Endothelial cell of umbilical vein (primary cell): ENCODE measurements around the gene PGM2L1. TPM values are rescaled to one million over a fixed set of nuclear protein-coding genes. Genes with fewer than 3 reads are reported as not detected.

ENCODE experiments used
- BruUV-seq: library from RNA; stranded (reverse); fragments of 400-500 nt; replicated peaks from 2 replicates; lab custom pipeline; 2021; lab: Mats Ljungman, UMichigan
- CTCF ChIA-PET: fragments of 300-600, 350-600 bp; sonication (Branson Sonifier 250); formaldehyde crosslinking; loops from one replicate; lab custom pipeline; 2021; ENCODE audit warnings: antibody characterized with exemption, inconsistent platforms; lab: Charles Lee
- POLR2A ChIA-PET: fragments of 300-600, 350-600 bp; sonication (Branson Sonifier 250); formaldehyde crosslinking; loops from one replicate; lab custom pipeline; 2021; ENCODE audit warnings: antibody characterized with exemption, inconsistent platforms; lab: Charles Lee
- DNase-seq: peaks from one replicate; pipeline ENCODE4 v3.0.0-alpha.2; 2011; ENCODE audit warnings: low read depth, low spot score
- FAIRE-seq: peaks from 2 replicates; lab custom pipeline; 2011; peaks lifted over from hg19 to GRCh38; lab: Jason Lieb, UNC
- H2AFZ ChIP-seq: 2 replicates; pipeline ENCODE4 v1.6.0; 2012; ENCODE audit warnings: low read depth, low read length, control low read depth, inconsistent platforms
- H3K27ac ChIP-seq: 2 replicates; pipeline ENCODE4 v1.5.1; 2011; ENCODE audit warnings: low read depth, mild to moderate bottlenecking, control low read depth, low read length, moderate library complexity; ENCODE audit not compliant: insufficient read depth
- H3K27me3 ChIP-seq, 2 experiments: 2 replicates each; pipeline versions ENCODE4 v1.6.0 to v1.6.1; 2011; ENCODE audit warnings: low read length in 2 of 2, mixed read lengths in 1 of 2; ENCODE audit not compliant: control insufficient read depth in 2 of 2, insufficient read depth in 2 of 2
- H3K36me3 ChIP-seq, 2 experiments: 2 replicates in 1 of 2; 3 replicates in 1 of 2; pipeline ENCODE4 v1.5.1; 2011; ENCODE audit warnings: low read length in 2 of 2, mild to moderate bottlenecking in 1 of 2, moderate library complexity in 1 of 2; ENCODE audit not compliant: control insufficient read depth in 2 of 2, insufficient read depth in 2 of 2; ENCODE audit errors: extremely low read depth in 1 of 2
- H3K4me1 ChIP-seq: 3 replicates; pipeline ENCODE4 v1.5.1; 2011; ENCODE audit warnings: mild to moderate bottlenecking, low read length; ENCODE audit not compliant: control insufficient read depth, insufficient read depth; ENCODE audit errors: extremely low read depth
- H3K4me2 ChIP-seq: 2 replicates; pipeline ENCODE4 v1.6.1; 2011; ENCODE audit warnings: low read length, control low read depth, mixed read lengths; ENCODE audit not compliant: insufficient read depth
- H3K4me3 ChIP-seq, 3 experiments: fragments of 200-600 bp in 1 of 3; sonication (generic), shearing (Covaris generic) in 1 of 3; replicated peaks in 1 of 3; 2 replicates each; pipeline ENCODE4 v1.5.1; 2011 to 2016; ENCODE audit warnings: control low read depth in 3 of 3, low read length in 3 of 3, mild to moderate bottlenecking in 2 of 3, inconsistent platforms in 1 of 3, low read depth in 1 of 3, moderate library complexity in 1 of 3; ENCODE audit not compliant: insufficient read depth in 1 of 3
- H3K79me2 ChIP-seq: 2 replicates; pipeline ENCODE4 v1.6.0; 2012; ENCODE audit warnings: low read length, inconsistent platforms; ENCODE audit not compliant: control insufficient read depth, insufficient read depth
- H3K9ac ChIP-seq: replicated peaks from 2 replicates; pipeline ENCODE3; 2011; ENCODE audit warnings: low read length, control low read depth; ENCODE audit not compliant: insufficient read depth; ENCODE audit errors: extremely low read depth
- H3K9me1 ChIP-seq: replicated peaks from 3 replicates; pipeline ENCODE4 v1.6.0; 2011; ENCODE audit warnings: mild to moderate bottlenecking, low read length; ENCODE audit not compliant: control insufficient read depth, insufficient read depth; ENCODE audit errors: extremely low read depth
- H3K9me3 ChIP-seq: replicated peaks from 2 replicates; pipeline ENCODE4 v1.5.1; 2012; ENCODE audit warnings: low read length, inconsistent platforms; ENCODE audit not compliant: control insufficient read depth, insufficient read depth
- H4K20me1 ChIP-seq: replicated peaks from 2 replicates; pipeline ENCODE3; 2011; ENCODE audit warnings: mild to moderate bottlenecking, low read length; ENCODE audit not compliant: control insufficient read depth, insufficient read depth; ENCODE audit errors: extremely low read depth
- EZH2 ChIP-seq: IDR thresholded peaks from 2 replicates; pipeline ENCODE4 v1.6.1; 2012; ENCODE audit warnings: borderline replicate concordance, low read depth, mild to moderate bottlenecking, moderate library complexity, low read length, inconsistent platforms; ENCODE audit not compliant: severe bottlenecking
- FOS ChIP-seq: IDR thresholded peaks from 2 replicates; pipeline ENCODE4 v1.6.1; 2011; ENCODE audit warnings: mild to moderate bottlenecking, low read length, moderate library complexity, borderline replicate concordance; ENCODE audit not compliant: insufficient read depth
- GATA2 ChIP-seq: IDR thresholded peaks from 2 replicates; pipeline ENCODE4 v1.7.0; 2011; ENCODE audit warnings: low read depth, mild to moderate bottlenecking, moderate library complexity, mixed read lengths, low read length; ENCODE audit not compliant: insufficient read length, insufficient read depth
- JUN ChIP-seq: IDR thresholded peaks from 2 replicates; pipeline ENCODE4 v1.6.1; 2011; ENCODE audit warnings: borderline replicate concordance, low read depth; ENCODE audit not compliant: insufficient read length, insufficient read depth
- MYC ChIP-seq: IDR thresholded peaks from one replicate; pipeline ENCODE4 v1.6.1; 2011; ENCODE audit warnings: mild to moderate bottlenecking, low read depth, low read length
- POLR2A ChIP-seq: IDR thresholded peaks from 2 replicates; pipeline ENCODE4 v1.6.1; 2012; ENCODE audit warnings: low read depth, mild to moderate bottlenecking, control low read depth, low read length
- POLR2AphosphoS5 ChIP-seq: IDR thresholded peaks from 2 replicates; pipeline ENCODE4 v1.6.1; 2012; ENCODE audit warnings: low read depth, mild to moderate bottlenecking, control low read depth, low read length, moderate library complexity; ENCODE audit not compliant: insufficient read depth
- dilution Hi-C: fragments of 300-500 bp; cut with MboI; formaldehyde crosslinking; loops from one replicate; pipeline ENCODE4 v1.15.0; 2019; ENCODE audit warnings: low sequenced_read_pairs; ENCODE audit not compliant: extremely low pct_ligation_motif_present
- intact Hi-C: fragments of 100-400 bp; cut with micrococcal nuclease; formaldehyde crosslinking; loops from one replicate; pipeline ENCODE4 v1.10.0; 2022
- polyA plus RNA-seq, 4 experiments: library from polyadenylated mRNA; depleted of rRNA in 3 of 4; stranded (reverse) in 3 of 4; unstranded in 1 of 4; fragments of >200 nt; gene quantifications; 2 replicates each; pipeline versions ENCODE4 v1.2.1 to v1.2.3, GENCODE V29; 2011 to 2012; ENCODE audit warnings: missing spikeins in 1 of 4
- total RNA-seq: library from RNA; stranded (reverse); gene quantifications from 2 replicates; pipeline ENCODE4 v1.2.3, GENCODE V29; 2021
- TF ChIP-seq, protein P1 (sequence below): IDR thresholded peaks from 2 replicates; pipeline ENCODE4 v1.6.1; 2011; ENCODE audit not compliant: insufficient read depth, insufficient read length
- TF ChIP-seq, protein P2 (sequence below), 2 donors: IDR thresholded peaks; 1 replicate in 1 of 2; 2 replicates in 1 of 2; pipeline ENCODE4 v1.5.1; 2011; ENCODE audit warnings: low read length in 2 of 2, mild to moderate bottlenecking in 2 of 2, moderate library complexity in 2 of 2, control low read depth in 1 of 2, inconsistent platforms in 1 of 2, low read depth in 1 of 2; ENCODE audit not compliant: insufficient read depth in 1 of 2; ENCODE audit errors: extremely low read depth in 1 of 2

PGM2L1 gene
- total and polyA plus RNA-seq, 2 donors (not counting 3 experiments of a cell fraction or from before 2014, with no cell fraction given) = 7.9 to 31.4 TPM

DNA sequence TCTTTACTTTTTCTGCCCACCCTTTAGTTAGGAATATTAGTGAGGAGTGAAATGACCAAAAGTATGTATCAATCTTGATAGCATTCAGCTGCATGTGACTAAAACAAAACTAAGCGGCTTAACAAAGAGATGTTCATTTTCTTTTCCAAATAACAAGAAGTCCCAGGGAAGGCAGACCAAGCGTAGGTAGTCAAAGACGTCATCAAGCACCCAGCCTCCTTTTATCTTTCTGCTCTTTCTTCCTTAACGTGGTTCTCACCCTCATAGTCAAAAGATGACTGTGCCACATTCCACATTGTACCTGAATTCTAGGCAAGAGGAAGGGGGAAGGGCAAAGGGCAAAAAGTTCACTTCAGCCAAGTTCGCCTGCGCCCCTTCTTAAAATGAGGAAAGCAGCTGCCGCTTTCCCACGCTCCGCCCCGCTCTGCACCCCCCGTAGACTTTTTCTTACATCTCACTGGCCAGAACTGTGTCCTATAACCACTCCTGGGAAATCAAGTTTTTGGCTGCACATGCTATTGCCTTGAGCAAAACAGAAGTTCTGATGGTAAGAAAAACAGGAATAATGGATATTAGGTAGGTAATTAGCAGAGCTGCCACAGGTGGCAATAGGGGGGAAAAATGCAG is 14.6 kb upstream of the PGM2L1 start:
- peaks cover 7% of the 10 kb centered on the region for H3K4me1 ChIP-seq
- no peak overlapping the region for H3K4me2 ChIP-seq
- H3K9me3 ChIP-seq = no peaks in the 10 kb centered on the region
- ChIA-PET CTCF (no interaction called here), POLR2A (no interaction called here)
- DNase-seq (no peak), FAIRE-seq (no peak)
- dilution Hi-C loops (no loop called here), intact Hi-C loops (no loop called here)
- H3K9me1 ChIP-seq = no peaks in the 10 kb centered on the region
- BruUV-seq = no TSS peak
- H3K36me3 ChIP-seq = no peaks in the 10 kb centered on the region
- TF ChIP-seq POLR2AphosphoS5 (no peak), GATA2 (no peak)
- H3K27me3 ChIP-seq = no peaks in the 10 kb centered on the region
- no peaks in the 10 kb centered on the region for H3K79me2 ChIP-seq
- no peak overlapping the region for H3K9ac ChIP-seq
- H4K20me1 ChIP-seq = no peaks in the 10 kb centered on the region
- H2AFZ ChIP-seq = no peak overlapping the region
- no peak overlapping the region for H3K4me3 ChIP-seq
- no peak overlapping the region for H3K27ac ChIP-seq

DNA sequence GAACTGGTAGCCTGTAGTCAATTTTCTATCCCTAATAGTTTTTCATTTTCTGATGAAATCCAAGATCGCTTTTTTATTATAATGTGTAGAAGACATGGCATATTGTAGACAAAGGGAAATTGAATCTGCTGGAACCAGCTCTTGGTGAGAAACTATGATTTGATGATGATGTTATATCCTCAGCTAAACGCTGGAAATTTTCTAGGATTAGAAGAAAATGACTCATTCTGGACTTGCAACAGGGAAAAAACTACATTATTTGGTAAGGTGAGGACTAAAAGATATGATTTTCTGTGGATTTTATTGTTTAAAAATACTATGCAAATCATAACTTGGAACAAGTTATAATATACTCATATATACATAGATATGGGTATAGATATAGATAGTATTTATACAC is 14.1 kb upstream of the PGM2L1 start:
- Histone ChIP-seq H4K20me1 (no peaks in the 10 kb centered on the region), H3K79me2 (no peaks in the 10 kb centered on the region), H3K9ac (no peak overlapping the region), H3K27me3 (no peaks in the 10 kb centered on the region), H3K27ac (no peak overlapping the region), H3K36me3 (no peaks in the 10 kb centered on the region), H3K9me3 (no peaks in the 10 kb centered on the region), H3K4me3 (no peak overlapping the region), H3K9me1 (no peaks in the 10 kb centered on the region), H2AFZ (no peak overlapping the region), H3K4me2 (no peak overlapping the region), H3K4me1 (peaks cover 5% of the 10 kb centered on the region)
- FAIRE-seq (no peak), DNase-seq (no peak)
- no TSS peak for BruUV-seq
- ChIA-PET CTCF (no interaction called here), POLR2A (no interaction called here)
- intact Hi-C loops (no loop called here), dilution Hi-C loops (no loop called here)
- TF ChIP-seq, protein P1, sequence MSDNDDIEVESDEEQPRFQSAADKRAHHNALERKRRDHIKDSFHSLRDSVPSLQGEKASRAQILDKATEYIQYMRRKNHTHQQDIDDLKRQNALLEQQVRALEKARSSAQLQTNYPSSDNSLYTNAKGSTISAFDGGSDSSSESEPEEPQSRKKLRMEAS = no peak
- TF ChIP-seq FOS = no peak
- TF ChIP-seq, protein P2, sequence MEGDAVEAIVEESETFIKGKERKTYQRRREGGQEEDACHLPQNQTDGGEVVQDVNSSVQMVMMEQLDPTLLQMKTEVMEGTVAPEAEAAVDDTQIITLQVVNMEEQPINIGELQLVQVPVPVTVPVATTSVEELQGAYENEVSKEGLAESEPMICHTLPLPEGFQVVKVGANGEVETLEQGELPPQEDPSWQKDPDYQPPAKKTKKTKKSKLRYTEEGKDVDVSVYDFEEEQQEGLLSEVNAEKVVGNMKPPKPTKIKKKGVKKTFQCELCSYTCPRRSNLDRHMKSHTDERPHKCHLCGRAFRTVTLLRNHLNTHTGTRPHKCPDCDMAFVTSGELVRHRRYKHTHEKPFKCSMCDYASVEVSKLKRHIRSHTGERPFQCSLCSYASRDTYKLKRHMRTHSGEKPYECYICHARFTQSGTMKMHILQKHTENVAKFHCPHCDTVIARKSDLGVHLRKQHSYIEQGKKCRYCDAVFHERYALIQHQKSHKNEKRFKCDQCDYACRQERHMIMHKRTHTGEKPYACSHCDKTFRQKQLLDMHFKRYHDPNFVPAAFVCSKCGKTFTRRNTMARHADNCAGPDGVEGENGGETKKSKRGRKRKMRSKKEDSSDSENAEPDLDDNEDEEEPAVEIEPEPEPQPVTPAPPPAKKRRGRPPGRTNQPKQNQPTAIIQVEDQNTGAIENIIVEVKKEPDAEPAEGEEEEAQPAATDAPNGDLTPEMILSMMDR (IDR thresholded peaks at IDR 0.05; ENCODE audit: extremely low read depth in 1 of 2, insufficient read depth in 1 of 2, low read depth in 1 of 2, low read length in 2 of 2) = no peak
- TF ChIP-seq GATA2 = no peak
- TF ChIP-seq JUN = no peak
- no peak for TF ChIP-seq POLR2AphosphoS5
- no peak for TF ChIP-seq EZH2
- TF ChIP-seq MYC = no peak
- TF ChIP-seq POLR2A = no peak
